Neural cell (in vitro differentiated cells): ENCODE measurements around the gene KCNIP4. TPM values are rescaled to one million over a fixed set of nuclear protein-coding genes. Genes with fewer than 3 reads are reported as not detected.

Experiments used
- H2AFZ ChIP-seq: fragments of 200-600, 300-800 bp; sonication (generic), shearing (Covaris generic); 2 replicates; pipeline ENCODE4 v1.6.0; 2014; ENCODE audit warnings: low read depth, mild to moderate bottlenecking, antibody characterized with exemption, low read length, moderate library complexity
- H3F3A ChIP-seq: fragments of 200-600 bp; shearing (Covaris generic); 2 replicates; pipeline ENCODE4 v1.6.1; 2016; ENCODE audit warnings: mild to moderate bottlenecking, moderate library complexity, mixed read lengths, antibody characterized with exemption, low read length; ENCODE audit not compliant: insufficient read depth, poor library complexity, severe bottlenecking
- H3K27ac ChIP-seq: fragments of 200-600, 300-800 bp; sonication (generic), shearing (Covaris generic); 2 replicates; pipeline ENCODE4 v1.5.1; 2014; ENCODE audit warnings: mild to moderate bottlenecking, low read length, moderate library complexity
- H3K27me3 ChIP-seq: fragments of 300-800, 200-600 bp; sonication (generic), shearing (Covaris generic); 2 replicates; pipeline ENCODE4 v1.6.0; 2014; ENCODE audit warnings: mild to moderate bottlenecking, low read depth, low read length, moderate library complexity; ENCODE audit not compliant: insufficient read depth
- H3K36me3 ChIP-seq: fragments of 300-800, 200-600 bp; sonication (generic), shearing (Covaris generic); 2 replicates; pipeline ENCODE4 v1.5.1; 2014; ENCODE audit warnings: mild to moderate bottlenecking, antibody characterized with exemption, low read length, moderate library complexity; ENCODE audit not compliant: insufficient read depth
- H3K4me2 ChIP-seq: fragments of 300-800, 200-600 bp; sonication (generic), shearing (Covaris generic); 2 replicates; pipeline ENCODE4 v1.6.0; 2014; ENCODE audit warnings: mild to moderate bottlenecking, low read length
- H3K4me3 ChIP-seq: fragments of 300-800, 200-600 bp; sonication (generic), shearing (Covaris generic); 2 replicates; pipeline ENCODE4 v1.5.1; 2014; ENCODE audit warnings: mild to moderate bottlenecking, low read length, moderate library complexity
- H3K79me2 ChIP-seq: fragments of 200-600 bp; shearing (Covaris generic); replicated peaks from 2 replicates; pipeline ENCODE4 v1.6.0; 2014; ENCODE audit warnings: mild to moderate bottlenecking, low read length, moderate library complexity; ENCODE audit not compliant: insufficient read depth
- H3K9ac ChIP-seq: fragments of 300-800, 200-600 bp; sonication (generic), shearing (Covaris generic); 2 replicates; pipeline ENCODE4 v1.6.1; 2016; ENCODE audit warnings: mild to moderate bottlenecking, low read length, mixed read lengths
- H3K9me2 ChIP-seq: fragments of 200-600 bp; shearing (Covaris generic); 2 replicates; pipeline ENCODE4 v1.6.1; 2016; ENCODE audit warnings: mild to moderate bottlenecking, low read length, mixed read lengths; ENCODE audit not compliant: insufficient read depth
- H3K9me3 ChIP-seq: fragments of 200-600, 300-800 bp; sonication (generic), shearing (Covaris generic); 2 replicates; pipeline ENCODE4 v1.6.1; 2016; ENCODE audit warnings: mild to moderate bottlenecking, mixed run types, low read length, moderate library complexity, mixed read lengths
- H4K20me1 ChIP-seq: fragments of 200-600 bp; shearing (Covaris generic); 2 replicates; pipeline ENCODE4 v1.6.1; 2016; ENCODE audit warnings: mild to moderate bottlenecking, mixed run types; ENCODE audit not compliant: insufficient read depth
- EP300 ChIP-seq: fragments of 450-650 bp; conservative IDR thresholded peaks from 2 replicates; pipeline ENCODE4 v1.6.1; 2014; ENCODE audit warnings: antibody characterized with exemption, mild to moderate bottlenecking, moderate library complexity; ENCODE audit not compliant: poor library complexity, severe bottlenecking
- EZH2 ChIP-seq: fragments of 200-600, 300-800 bp; shearing (Covaris generic), sonication (generic); IDR thresholded peaks from 2 replicates; pipeline ENCODE4 v1.6.1; 2014; ENCODE audit warnings: antibody characterized with exemption, low read length, borderline replicate concordance, mild to moderate bottlenecking; ENCODE audit not compliant: insufficient read depth, poor library complexity, severe bottlenecking
- MXI1 ChIP-seq: fragments of 450-650 bp; conservative IDR thresholded peaks from 2 replicates; pipeline ENCODE4 v1.6.1; 2014; ENCODE audit warnings: antibody characterized with exemption, mild to moderate bottlenecking; ENCODE audit not compliant: poor library complexity, severe bottlenecking
- POLR2AphosphoS5 ChIP-seq: IDR thresholded peaks from 2 replicates; pipeline ENCODE4 v1.6.1; 2012
- RAD21 ChIP-seq: fragments of 450-650 bp; conservative IDR thresholded peaks from 2 replicates; pipeline ENCODE4 v1.6.1; 2014; ENCODE audit warnings: antibody characterized with exemption, mild to moderate bottlenecking, moderate library complexity
- SMC3 ChIP-seq: fragments of 450-650 bp; conservative IDR thresholded peaks from 2 replicates; pipeline ENCODE4 v1.6.1; 2014; ENCODE audit warnings: antibody characterized with exemption, mild to moderate bottlenecking, moderate library complexity; ENCODE audit not compliant: poor library complexity
- TAF1 ChIP-seq: IDR thresholded peaks from 2 replicates; pipeline ENCODE4 v1.6.1; 2012; ENCODE audit warnings: low read depth
- polyA plus RNA-seq: library from polyadenylated mRNA; depleted of rRNA; stranded (reverse); fragments of >200 nt; gene quantifications from 2 replicates; pipeline ENCODE4 v1.2.3, GENCODE V29; 2014
- TF ChIP-seq, protein P1 (sequence below): IDR thresholded peaks from 2 replicates; pipeline ENCODE4 v1.6.1; 2012; ENCODE audit warnings: borderline replicate concordance
- TF ChIP-seq, protein P2 (sequence below): fragments of 450-650 bp; IDR thresholded peaks from 2 replicates; pipeline ENCODE4 v1.5.1; 2014; ENCODE audit warnings: antibody characterized with exemption, mild to moderate bottlenecking, moderate library complexity; ENCODE audit not compliant: poor library complexity, severe bottlenecking

The KCNIP4 gene
- polyA plus RNA-seq, 1 donor from 2014 or later = 22.8 TPM

DNA sequence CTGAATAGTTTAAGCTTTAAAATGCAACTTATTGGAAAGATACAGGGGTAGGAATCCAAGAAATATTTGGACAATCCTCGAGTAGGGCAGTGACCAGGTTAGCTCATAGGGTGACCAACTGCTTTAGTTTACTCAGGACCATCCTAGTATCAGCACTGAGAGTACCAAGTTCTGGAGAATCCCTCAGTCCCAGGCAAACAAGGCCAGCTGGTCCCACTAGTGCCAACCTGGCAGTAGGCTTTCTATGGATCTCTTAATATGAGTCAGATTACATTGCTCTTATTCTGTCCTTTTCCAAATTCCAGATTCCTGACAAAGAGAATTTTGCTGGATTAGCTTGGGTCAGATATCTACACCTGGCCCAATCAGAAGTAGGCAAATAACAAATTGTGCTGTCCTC is 493.7 kb downstream of the KCNIP4 start:
- Histone ChIP-seq H3K79me2 (no peaks in the 10 kb centered on the region), H3F3A (no peaks in the 10 kb centered on the region), H3K4me2 (no peak overlapping the region), H3K36me3 (no peaks in the 10 kb centered on the region), H2AFZ (no peak overlapping the region), H4K20me1 (no peaks in the 10 kb centered on the region), H3K9me2 (no peaks in the 10 kb centered on the region), H3K9me3 (no peaks in the 10 kb centered on the region), H3K4me3 (no peak overlapping the region), H3K9ac (no peak overlapping the region), H3K27ac (no peak overlapping the region), H3K27me3 (no peaks in the 10 kb centered on the region)
- TF ChIP-seq RAD21 = no peak
- no peak for TF ChIP-seq MXI1
- TF ChIP-seq, protein P1, sequence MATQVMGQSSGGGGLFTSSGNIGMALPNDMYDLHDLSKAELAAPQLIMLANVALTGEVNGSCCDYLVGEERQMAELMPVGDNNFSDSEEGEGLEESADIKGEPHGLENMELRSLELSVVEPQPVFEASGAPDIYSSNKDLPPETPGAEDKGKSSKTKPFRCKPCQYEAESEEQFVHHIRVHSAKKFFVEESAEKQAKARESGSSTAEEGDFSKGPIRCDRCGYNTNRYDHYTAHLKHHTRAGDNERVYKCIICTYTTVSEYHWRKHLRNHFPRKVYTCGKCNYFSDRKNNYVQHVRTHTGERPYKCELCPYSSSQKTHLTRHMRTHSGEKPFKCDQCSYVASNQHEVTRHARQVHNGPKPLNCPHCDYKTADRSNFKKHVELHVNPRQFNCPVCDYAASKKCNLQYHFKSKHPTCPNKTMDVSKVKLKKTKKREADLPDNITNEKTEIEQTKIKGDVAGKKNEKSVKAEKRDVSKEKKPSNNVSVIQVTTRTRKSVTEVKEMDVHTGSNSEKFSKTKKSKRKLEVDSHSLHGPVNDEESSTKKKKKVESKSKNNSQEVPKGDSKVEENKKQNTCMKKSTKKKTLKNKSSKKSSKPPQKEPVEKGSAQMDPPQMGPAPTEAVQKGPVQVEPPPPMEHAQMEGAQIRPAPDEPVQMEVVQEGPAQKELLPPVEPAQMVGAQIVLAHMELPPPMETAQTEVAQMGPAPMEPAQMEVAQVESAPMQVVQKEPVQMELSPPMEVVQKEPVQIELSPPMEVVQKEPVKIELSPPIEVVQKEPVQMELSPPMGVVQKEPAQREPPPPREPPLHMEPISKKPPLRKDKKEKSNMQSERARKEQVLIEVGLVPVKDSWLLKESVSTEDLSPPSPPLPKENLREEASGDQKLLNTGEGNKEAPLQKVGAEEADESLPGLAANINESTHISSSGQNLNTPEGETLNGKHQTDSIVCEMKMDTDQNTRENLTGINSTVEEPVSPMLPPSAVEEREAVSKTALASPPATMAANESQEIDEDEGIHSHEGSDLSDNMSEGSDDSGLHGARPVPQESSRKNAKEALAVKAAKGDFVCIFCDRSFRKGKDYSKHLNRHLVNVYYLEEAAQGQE = no peak
- TF ChIP-seq TAF1 = no peak
- no peak for TF ChIP-seq EP300
- TF ChIP-seq POLR2AphosphoS5 = no peak
- TF ChIP-seq SMC3 = no peak
- TF ChIP-seq, protein P2, sequence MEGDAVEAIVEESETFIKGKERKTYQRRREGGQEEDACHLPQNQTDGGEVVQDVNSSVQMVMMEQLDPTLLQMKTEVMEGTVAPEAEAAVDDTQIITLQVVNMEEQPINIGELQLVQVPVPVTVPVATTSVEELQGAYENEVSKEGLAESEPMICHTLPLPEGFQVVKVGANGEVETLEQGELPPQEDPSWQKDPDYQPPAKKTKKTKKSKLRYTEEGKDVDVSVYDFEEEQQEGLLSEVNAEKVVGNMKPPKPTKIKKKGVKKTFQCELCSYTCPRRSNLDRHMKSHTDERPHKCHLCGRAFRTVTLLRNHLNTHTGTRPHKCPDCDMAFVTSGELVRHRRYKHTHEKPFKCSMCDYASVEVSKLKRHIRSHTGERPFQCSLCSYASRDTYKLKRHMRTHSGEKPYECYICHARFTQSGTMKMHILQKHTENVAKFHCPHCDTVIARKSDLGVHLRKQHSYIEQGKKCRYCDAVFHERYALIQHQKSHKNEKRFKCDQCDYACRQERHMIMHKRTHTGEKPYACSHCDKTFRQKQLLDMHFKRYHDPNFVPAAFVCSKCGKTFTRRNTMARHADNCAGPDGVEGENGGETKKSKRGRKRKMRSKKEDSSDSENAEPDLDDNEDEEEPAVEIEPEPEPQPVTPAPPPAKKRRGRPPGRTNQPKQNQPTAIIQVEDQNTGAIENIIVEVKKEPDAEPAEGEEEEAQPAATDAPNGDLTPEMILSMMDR = no peak
- TF ChIP-seq EZH2 = no peak

DNA sequence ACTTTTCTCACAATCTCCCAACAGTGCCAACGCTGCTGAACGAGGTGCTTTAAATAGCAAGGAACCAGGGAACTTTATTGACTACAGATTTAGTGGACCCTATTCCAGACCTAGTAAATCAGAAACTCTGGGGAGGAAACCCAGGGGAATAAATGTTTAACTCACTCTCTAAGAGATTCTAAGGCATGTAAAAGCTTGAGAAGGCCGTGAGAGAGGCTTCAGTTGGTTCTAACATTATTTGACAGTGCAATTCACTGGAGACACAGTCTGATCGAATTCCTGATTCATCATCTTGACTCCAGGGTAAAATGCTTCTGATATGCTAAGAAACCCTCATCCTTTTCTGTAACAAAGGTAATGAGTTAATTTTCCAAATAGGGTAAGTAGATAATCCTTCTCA is 494.4 kb downstream of the KCNIP4 start:
- Histone ChIP-seq H3K36me3 (no peaks in the 10 kb centered on the region), H3K79me2 (no peaks in the 10 kb centered on the region), H2AFZ (no peak overlapping the region), H3K4me2 (no peak overlapping the region), H3K9ac (no peak overlapping the region), H3K9me3 (no peaks in the 10 kb centered on the region), H3K9me2 (no peaks in the 10 kb centered on the region), H3K27me3 (no peaks in the 10 kb centered on the region), H3K27ac (no peak overlapping the region), H4K20me1 (no peaks in the 10 kb centered on the region), H3K4me3 (no peak overlapping the region), H3F3A (no peaks in the 10 kb centered on the region)
- TF ChIP-seq EP300 (no peak), TAF1 (no peak), SMC3 (no peak), RAD21 (no peak), POLR2AphosphoS5 (no peak), EZH2 (no peak), MXI1 (no peak)
- TF ChIP-seq, protein P2 = no peak
- TF ChIP-seq, protein P1 = no peak
